K562 (cell line): ENCODE data around the gene KCNK1. TPM values are rescaled to one million over a fixed set of nuclear protein-coding genes. Genes with fewer than 3 reads are reported as not detected.

ENCODE experiments used
- ATAC-seq: fragments of 200-7000 bp; cut with Tn5 transposase; 3 replicates; pipeline ENCODE4 v1.9.1; 2020; ENCODE audit warnings: moderate library complexity
- BruUV-seq: library from RNA; stranded (reverse); fragments of 400-500 nt; replicated peaks from 2 replicates; lab custom pipeline; 2021; lab: Mats Ljungman, UMichigan
- CTCF ChIA-PET: fragments of 300-600 bp; formaldehyde crosslinking; extraction: SDS; loops from one replicate; lab custom pipeline; 2021; ENCODE audit warnings: low intra/inter-chr PET ratio; lab: Yijun Ruan, JAX
- POLR2A ChIA-PET: fragments of 300-600, 350-650 bp; sonication (Branson Sonifier 250); formaldehyde crosslinking; extraction: SDS; loops from one replicate; lab custom pipeline; 2021; ENCODE audit warnings: antibody characterized with exemption, inconsistent platforms; lab: Yijun Ruan, JAX
- DNase-seq, 4 experiments: peaks; one replicate each; pipeline versions ENCODE4 v3.0.0 to v3.0.0-alpha.2; 2011 to 2018; ENCODE audit warnings: low spot score in 3 of 4, mixed read lengths in 3 of 4; ENCODE audit errors: extremely low read depth in 1 of 4
- FAIRE-seq: peaks from 2 replicates; lab custom pipeline; 2011; peaks lifted over from hg19 to GRCh38; lab: Jason Lieb, UNC
- H2AFZ ChIP-seq: 2 replicates; pipeline ENCODE4 v1.6.0; 2011; ENCODE audit warnings: low read depth, low read length, control low read depth, inconsistent platforms
- H3K27ac ChIP-seq: fragments of 200-600 bp; 3 replicates; pipeline ENCODE4 v1.8.0; 2011; ENCODE audit warnings: low read depth, mild to moderate bottlenecking, control low read depth, inconsistent platforms, low read length, moderate library complexity, mixed read lengths; ENCODE audit errors: extremely low read depth
- H3K27me3 ChIP-seq, 2 experiments: fragments of 300-600 bp in 1 of 2; 2 replicates in 1 of 2; 3 replicates in 1 of 2; pipeline versions ENCODE4 v1.6.0 to v1.8.0; 2011; ENCODE audit warnings: inconsistent platforms in 2 of 2, low read length in 2 of 2, mild to moderate bottlenecking in 1 of 2, mixed read lengths in 1 of 2, moderate library complexity in 1 of 2; ENCODE audit not compliant: control insufficient read depth in 2 of 2, insufficient read depth in 2 of 2
- H3K36me3 ChIP-seq: fragments of 300-600 bp; 3 replicates; pipeline ENCODE4 v1.8.0; 2011; ENCODE audit warnings: mild to moderate bottlenecking, low read length, inconsistent platforms; ENCODE audit not compliant: control insufficient read depth, insufficient read depth
- H3K4me1 ChIP-seq, 2 experiments: fragments of 200-600 bp in 1 of 2; replicated peaks in 1 of 2; 2 replicates in 1 of 2; 3 replicates in 1 of 2; pipeline versions ENCODE4 v1.5.1 to v1.8.0; 2011; ENCODE audit warnings: inconsistent platforms in 2 of 2, low read length in 2 of 2, mild to moderate bottlenecking in 1 of 2, mixed read lengths in 1 of 2, moderate library complexity in 1 of 2; ENCODE audit not compliant: control insufficient read depth in 2 of 2, insufficient read depth in 2 of 2
- H3K4me2 ChIP-seq: 2 replicates; pipeline ENCODE4 v1.6.1; 2011; ENCODE audit warnings: low read length, control low read depth, inconsistent platforms, mixed read lengths; ENCODE audit not compliant: insufficient read depth
- H3K4me3 ChIP-seq: fragments of 200-600 bp; sonication (generic), shearing (Covaris generic); 2 replicates; pipeline ENCODE4 v1.5.1; 2016; ENCODE audit warnings: control low read depth, inconsistent platforms
- H3K79me2 ChIP-seq: fragments of 200-600 bp; 3 replicates; pipeline ENCODE4 v1.8.0; 2011; ENCODE audit warnings: low read length, inconsistent platforms; ENCODE audit not compliant: control insufficient read depth, insufficient read depth
- H3K9ac ChIP-seq, 2 experiments: 2 replicates each; pipeline versions ENCODE4 v1.6.0 to v1.6.1; 2011; ENCODE audit warnings: low read depth in 2 of 2, low read length in 2 of 2, control low read depth in 1 of 2, inconsistent platforms in 1 of 2, mild to moderate bottlenecking in 1 of 2, mixed read lengths in 1 of 2; ENCODE audit not compliant: insufficient read depth in 1 of 2
- H3K9me1 ChIP-seq: one replicate; pipeline ENCODE4 v1.6.0; 2011; ENCODE audit warnings: inconsistent platforms, mild to moderate bottlenecking, low read length, moderate library complexity; ENCODE audit not compliant: control insufficient read depth, insufficient read depth
- H3K9me3 ChIP-seq: replicated peaks from 2 replicates; pipeline ENCODE4 v1.5.1; 2011; ENCODE audit warnings: low read depth, low read length, inconsistent platforms; ENCODE audit not compliant: control insufficient read depth, insufficient read depth
- H4K20me1 ChIP-seq: replicated peaks from 2 replicates; pipeline ENCODE4 v1.6.1; 2011; ENCODE audit warnings: low read length, inconsistent platforms, mixed read lengths; ENCODE audit not compliant: control insufficient read depth, insufficient read depth
- BRCA1 ChIP-seq, 2 experiments: fragments of 450-650 bp in 1 of 2; sonication (generic) in 1 of 2; formaldehyde crosslinking in 1 of 2; IDR thresholded peaks; 2 replicates each; pipeline versions ENCODE4 v1.5.0 to v1.6.1; 2017 to 2020; ENCODE audit warnings: mild to moderate bottlenecking in 1 of 2, missing genetic modification reagents in 1 of 2
- CHAMP1 ChIP-seq: fragments of 450-650 bp; IDR thresholded peaks from 2 replicates; pipeline ENCODE4 v1.6.1; 2016; ENCODE audit warnings: mild to moderate bottlenecking
- ESRRA ChIP-seq: fragments of 450-650 bp; IDR thresholded peaks from 2 replicates; pipeline ENCODE4 v1.6.1; 2014; ENCODE audit warnings: low read depth, mild to moderate bottlenecking, moderate library complexity, borderline replicate concordance
- FOSL1 ChIP-seq: fragments of 200-800 bp; sonication (Bioruptor generic); conservative IDR thresholded peaks from 2 replicates; pipeline ENCODE4 v1.6.1; 2016; ENCODE audit warnings: missing genetic modification characterization, missing compliant biosample characterization
- KAT8 ChIP-seq: fragments of 450-650 bp; IDR thresholded peaks from 2 replicates; pipeline ENCODE4 v1.6.1; 2016; ENCODE audit warnings: low read depth, mild to moderate bottlenecking
- SIN3A ChIP-seq, 2 experiments: fragments of 150-350 bp in 1 of 2; IDR thresholded peaks; 2 replicates each; pipeline ENCODE4 v1.6.1; 2011 to 2016; ENCODE audit warnings: borderline replicate concordance in 2 of 2, low read depth in 2 of 2, low read length in 2 of 2, mild to moderate bottlenecking in 2 of 2, moderate library complexity in 2 of 2; ENCODE audit not compliant: control insufficient read depth in 1 of 2
- SLC30A9 ChIP-seq: fragments of 250-450 bp; sonication (Bioruptor Pico); IDR thresholded peaks from 2 replicates; pipeline ENCODE4 v1.8.0; 2022; ENCODE audit warnings: mild to moderate bottlenecking, moderate library complexity
- TEAD4 ChIP-seq, 2 experiments: sonication (generic) in 1 of 2; formaldehyde crosslinking in 1 of 2; IDR thresholded peaks; 2 replicates each; pipeline versions ENCODE4 v1.6.1 to v1.8.0; 2012 to 2022; ENCODE audit warnings: borderline replicate concordance in 1 of 2, inconsistent platforms in 1 of 2, low read length in 1 of 2, mild to moderate bottlenecking in 1 of 2, missing genetic modification reagents in 1 of 2
- ZNF184 ChIP-seq: sonication (generic); formaldehyde crosslinking; IDR thresholded peaks from 2 replicates; pipeline ENCODE4 v1.5.0; 2020; ENCODE audit warnings: missing genetic modification reagents
- ZNF696 ChIP-seq: fragments of 250-450 bp; sonication (Bioruptor Pico); conservative IDR thresholded peaks from 2 replicates; pipeline ENCODE4 v1.4.0; 2020; ENCODE audit warnings: mild to moderate bottlenecking, moderate library complexity
- ZNF780A ChIP-seq: fragments of 250-450 bp; sonication (Bioruptor Pico); IDR thresholded peaks from 2 replicates; pipeline ENCODE4 v1.5.0; 2021; ENCODE audit warnings: mild to moderate bottlenecking
- WGBS: fragments of 100-300 bp; shearing (Covaris generic); methylation state at CpG from one replicate; pipeline ENCODE4 v1.1.6; 2016; ENCODE audit warnings: low coverage, mixed read lengths; ENCODE audit not compliant: insufficient coverage; ENCODE audit errors: missing lambda C conversion rate; 5-methylcytosine and 5-hydroxymethylcytosine counted together
- in situ Hi-C: fragments of 300-500 bp; cut with MboI; formaldehyde crosslinking; loops from 4 replicates; pipeline ENCODE4 v1.15.0; 2018; ENCODE audit warnings: inconsistent platforms, mixed read lengths
- intact Hi-C: fragments of 100-400 bp; cut with micrococcal nuclease; formaldehyde crosslinking; loops from 2 replicates; pipeline ENCODE4 v1.14.2; 2022
- polyA plus RNA-seq, 8 experiments: library from polyadenylated mRNA; depleted of rRNA in 4 of 8; stranded (reverse) in 5 of 8; unstranded in 3 of 8; fragments of >200 nt; fragmentation: Nextera tagmentation in 2 of 8; fragmentation: Illumina TruSeq in 1 of 8; extraction: Ambion mirVana in 2 of 8; extraction: Trizol in 1 of 8; gene quantifications; 2 replicates each; pipeline versions ENCODE4 v1.2.1 to v1.2.3, GENCODE V29; 2011 to 2014; ENCODE audit warnings: inconsistent platforms in 1 of 8, missing spikeins in 1 of 8
- total RNA-seq, 7 experiments: library from RNA; depleted of rRNA in 6 of 7; stranded (reverse); fragments of >200 nt in 6 of 7; fragmentation: Illumina TruSeq in 2 of 7; extraction: Trizol in 2 of 7; gene quantifications; 2 replicates each; pipeline versions ENCODE4 v1.2.1 to v1.2.3, GENCODE V29; 2011 to 2021; ENCODE audit warnings: low replicate concordance in 1 of 7
- TF ChIP-seq, protein P1 (sequence below), 3 experiments: fragments of 200-800 bp in 1 of 3; fragments of 250-450 bp in 1 of 3; fragments of 450-650 bp in 1 of 3; sonication (Bioruptor Pico) in 1 of 3; sonication (Bioruptor generic) in 1 of 3; formaldehyde crosslinking in 1 of 3; IDR thresholded peaks; 2 replicates each; pipeline versions ENCODE4 v1.6.1 to v1.8.0; 2016 to 2022; ENCODE audit warnings: mild to moderate bottlenecking in 2 of 3, missing genetic modification characterization in 2 of 3, missing compliant biosample characterization in 1 of 3, moderate library complexity in 1 of 3

KCNK1 gene
- total and polyA plus RNA-seq, 9 of the 15 experiments (the other 6 are each of a cell fraction or from before 2014, with no cell fraction given), result 3.1 to 22.7 (median 6.0) TPM

GRCh38 chr1:233665575-233666270, 51.8 kb downstream of the KCNK1 start:
- peak; percentile 80 for ATAC-seq
- peaks cover 21 to 38% of the 10 kb centered on the region in 2 experiments; a peak in 4 of 5 replicates for H3K4me1 ChIP-seq
- peaks cover 32% of the 10 kb centered on the region for H3K36me3 ChIP-seq
- peaks cover 30% of the 10 kb centered on the region for H3K79me2 ChIP-seq
- no peaks in the 10 kb centered on the region for H3K9me1 ChIP-seq
- BruUV-seq, result no TSS peak
- intact Hi-C loops (loop anchor here (1.0 to 5.0 kb wide), 3 partner anchors 29 to 223 kb away; no protein-coding TSS in a partner anchor), in situ Hi-C loops (no loop called here)
- peak; percentile 63 to 95 (median 74) for DNase-seq
- ChIA-PET POLR2A (interaction anchor here (0.7 to 2.4 kb wide), 7 partner anchors 9 to 43 kb away, joined by 3 to 9 read pairs (median 5); no protein-coding TSS in a partner anchor), CTCF (no interaction called here)
- H3K4me2 ChIP-seq, result peak overlapping the region; percentile 38; the same call in 1 of the 2 replicates
- WGBS, result 7% methylated on average over 7 of the region's 7 CpGs
- H2AFZ ChIP-seq, result peak overlapping the region; percentile 46
- H3K9ac ChIP-seq, result peak overlapping the region in 1 of 2 experiments; percentile 13; a peak in 1 of 4 replicates
- peaks cover 18% of the 10 kb centered on the region for H3K9me3 ChIP-seq
- H3K27ac ChIP-seq, result peak overlapping the region; percentile 64
- H4K20me1 ChIP-seq, result no peaks in the 10 kb centered on the region
- no peaks in the 10 kb centered on the region for H3K27me3 ChIP-seq
- H3K4me3 ChIP-seq, result no peak overlapping the region
- FAIRE-seq, result peak; percentile 91
- TF ChIP-seq TEAD4 (IDR thresholded peaks at IDR 0.05; ENCODE audit: low read length), result peak; percentile 99
- TF ChIP-seq TEAD4 (CRISPR knock-in tag; IDR thresholded peaks at IDR 0.05; ENCODE audit: borderline replicate concordance), result no peak
- peak; percentile 97 for TF ChIP-seq ZNF780A (CRISPR knock-in tag)
- TF ChIP-seq ZNF184 (CRISPR knock-in tag), result no peak
- TF ChIP-seq, protein P1, sequence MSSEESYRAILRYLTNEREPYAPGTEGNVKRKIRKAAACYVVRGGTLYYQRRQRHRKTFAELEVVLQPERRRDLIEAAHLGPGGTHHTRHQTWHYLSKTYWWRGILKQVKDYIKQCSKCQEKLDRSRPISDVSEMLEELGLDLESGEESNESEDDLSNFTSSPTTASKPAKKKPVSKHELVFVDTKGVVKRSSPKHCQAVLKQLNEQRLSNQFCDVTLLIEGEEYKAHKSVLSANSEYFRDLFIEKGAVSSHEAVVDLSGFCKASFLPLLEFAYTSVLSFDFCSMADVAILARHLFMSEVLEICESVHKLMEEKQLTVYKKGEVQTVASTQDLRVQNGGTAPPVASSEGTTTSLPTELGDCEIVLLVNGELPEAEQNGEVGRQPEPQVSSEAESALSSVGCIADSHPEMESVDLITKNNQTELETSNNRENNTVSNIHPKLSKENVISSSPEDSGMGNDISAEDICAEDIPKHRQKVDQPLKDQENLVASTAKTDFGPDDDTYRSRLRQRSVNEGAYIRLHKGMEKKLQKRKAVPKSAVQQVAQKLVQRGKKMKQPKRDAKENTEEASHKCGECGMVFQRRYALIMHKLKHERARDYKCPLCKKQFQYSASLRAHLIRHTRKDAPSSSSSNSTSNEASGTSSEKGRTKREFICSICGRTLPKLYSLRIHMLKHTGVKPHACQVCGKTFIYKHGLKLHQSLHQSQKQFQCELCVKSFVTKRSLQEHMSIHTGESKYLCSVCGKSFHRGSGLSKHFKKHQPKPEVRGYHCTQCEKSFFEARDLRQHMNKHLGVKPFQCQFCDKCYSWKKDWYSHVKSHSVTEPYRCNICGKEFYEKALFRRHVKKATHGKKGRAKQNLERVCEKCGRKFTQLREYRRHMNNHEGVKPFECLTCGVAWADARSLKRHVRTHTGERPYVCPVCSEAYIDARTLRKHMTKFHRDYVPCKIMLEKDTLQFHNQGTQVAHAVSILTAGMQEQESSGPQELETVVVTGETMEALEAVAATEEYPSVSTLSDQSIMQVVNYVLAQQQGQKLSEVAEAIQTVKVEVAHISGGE (CRISPR knock-in tag; IDR thresholded peaks at IDR 0.05), result peak in 2 of 3 experiments; percentile 61 to 98; a peak in 3 of 6 replicates
- no peak for TF ChIP-seq BRCA1 (IDR thresholded peaks at IDR 0.05)
- TF ChIP-seq BRCA1 (CRISPR knock-in tag; IDR thresholded peaks at IDR 0.05), result no peak
- TF ChIP-seq SLC30A9, result peak; percentile 95
- peak; percentile 96 for TF ChIP-seq KAT8
- peak; percentile 92 for TF ChIP-seq FOSL1 (tag)
- TF ChIP-seq ZNF696 (CRISPR knock-in tag), result peak; percentile 99
- TF ChIP-seq CHAMP1, result peak; percentile 97
- 0 out of 2 replicates have a peak, but pooled peaks have one; percentile 26 for TF ChIP-seq ESRRA
- no peak for TF ChIP-seq SIN3A (IDR thresholded peaks at IDR 0.05; ENCODE audit: borderline replicate concordance in 2 of 2, control insufficient read depth in 1 of 2, low read depth in 2 of 2, low read length in 2 of 2)
